Smooth muscle cell (in vitro differentiated cells): ENCODE data around the gene SLFN13. TPM values are rescaled to one million over a fixed set of nuclear protein-coding genes. Genes with fewer than 3 reads are reported as not detected.

Experiments
- DNase-seq: peaks from one replicate; lab custom pipeline; 2025; ENCODE audit not compliant: unreplicated experiment; lab: John Stamatoyannopoulos, UW
- H2AFZ ChIP-seq: fragments of 200-600 bp; sonication (generic); 2 replicates; pipeline ENCODE4 v1.6.0; 2016; ENCODE audit warnings: antibody characterized with exemption, low read depth, mild to moderate bottlenecking
- H3F3A ChIP-seq: fragments of 200-600 bp; sonication (generic); 2 replicates; pipeline ENCODE4 v1.6.0; 2017; ENCODE audit warnings: antibody characterized with exemption, low read depth
- H3K27ac ChIP-seq: fragments of 200-600 bp; sonication (generic); 2 replicates; pipeline ENCODE4 v1.5.1; 2016; ENCODE audit warnings: low read depth, mild to moderate bottlenecking
- H3K27me3 ChIP-seq: fragments of 200-600 bp; sonication (generic); 2 replicates; pipeline ENCODE4 v1.6.1; 2016; ENCODE audit warnings: low read depth, mild to moderate bottlenecking
- H3K36me3 ChIP-seq: fragments of 200-600 bp; sonication (generic); 2 replicates; pipeline ENCODE4 v1.5.1; 2016; ENCODE audit warnings: low read depth
- H3K4me1 ChIP-seq: fragments of 200-600 bp; sonication (generic); 2 replicates; pipeline ENCODE4 v1.5.1; 2016; ENCODE audit warnings: low read depth
- H3K4me2 ChIP-seq: fragments of 200-600 bp; sonication (generic); 2 replicates; pipeline ENCODE4 v1.6.0; 2016; ENCODE audit warnings: mild to moderate bottlenecking
- H3K4me3 ChIP-seq: fragments of 200-600 bp; sonication (generic); 2 replicates; pipeline ENCODE4 v1.5.1; 2016; ENCODE audit warnings: mild to moderate bottlenecking
- H3K79me2 ChIP-seq: fragments of 200-600 bp; sonication (generic); 2 replicates; pipeline ENCODE4 v1.6.0; 2016; ENCODE audit warnings: low read depth, mild to moderate bottlenecking
- H3K9ac ChIP-seq: fragments of 200-600 bp; sonication (generic); 2 replicates; pipeline ENCODE4 v1.6.0; 2016; ENCODE audit warnings: low read depth
- H3K9me3 ChIP-seq: fragments of 200-600 bp; sonication (generic); replicated peaks from 2 replicates; pipeline ENCODE4 v1.5.1; 2016; ENCODE audit warnings: low read depth
- H4K20me1 ChIP-seq: fragments of 200-600 bp; sonication (generic); 2 replicates; pipeline ENCODE4 v1.6.0; 2016; ENCODE audit warnings: low read depth
- CTCF ChIP-seq: fragments of 200-600 bp; sonication (generic); IDR thresholded peaks from 2 replicates; pipeline ENCODE4 v1.5.1; 2017; ENCODE audit warnings: borderline replicate concordance, mild to moderate bottlenecking, antibody characterized with exemption; ENCODE audit not compliant: insufficient read depth, poor library complexity, severe bottlenecking
- WGBS: methylation state at CpG from one replicate; pipeline ENCODE4 v1.1.7; 2016; ENCODE audit warnings: low lambda C conversion rate; 5-methylcytosine and 5-hydroxymethylcytosine counted together
- polyA plus RNA-seq: library from polyadenylated mRNA; unstranded; fragments of >200 nt; fragmentation: Nextera tagmentation; extraction: Ambion mirVana; gene quantifications from 2 replicates; pipeline ENCODE4 v1.2.1, GENCODE V29; 2016
- total RNA-seq: library from RNA; depleted of rRNA; stranded (reverse); fragments of >200 nt; gene quantifications from 2 replicates; pipeline ENCODE4 v1.2.3, GENCODE V29; 2014

Gene SLFN13
- total and polyA plus RNA-seq, 2 experiments from 2014 or later: 0.30 to 5.1 TPM

GRCh38 chr17:35433075-35433894 is 15.3 kb downstream of the SLFN13 start:
- Histone ChIP-seq H3K4me2 (peak overlapping the region; percentile 87), H3K9me3 (no peaks in the 10 kb centered on the region), H4K20me1 (no peaks in the 10 kb centered on the region), H3K9ac (peak overlapping the region; percentile 67), H3K4me3 (peak overlapping the region; percentile 52), H3K79me2 (peaks cover 4% of the 10 kb centered on the region), H3K27me3 (no peaks in the 10 kb centered on the region), H3F3A (peaks cover 7% of the 10 kb centered on the region), H3K36me3 (no peaks in the 10 kb centered on the region), H3K4me1 (peaks cover 6% of the 10 kb centered on the region), H2AFZ (peak overlapping the region; percentile 89), H3K27ac (peak overlapping the region; percentile 88)
- 29% methylated on average over 19 of the region's 19 CpGs for WGBS
- DNase-seq: no peak
- TF ChIP-seq CTCF: peak; percentile 10

GRCh38 chr17:35432176-35433074 is 16.1 kb downstream of the SLFN13 start, which contains the start of gene SLFN12:
Gene SLFN12 (minus strand): TSS chr17:35432500. CDS start chr17:35423028, 9,472 bp downstream.
- H3K4me1 ChIP-seq: peaks cover 6% of the 10 kb centered on the region
- H3K79me2 ChIP-seq: peaks cover 4% of the 10 kb centered on the region
- no peaks in the 10 kb centered on the region for H3K36me3 ChIP-seq
- H3K9ac ChIP-seq: peak within 1 kb of the TSS; percentile 67
- no peak for DNase-seq
- no peaks in the 10 kb centered on the region for H3K9me3 ChIP-seq
- peak within 1 kb of the TSS; percentile 89 for H2AFZ ChIP-seq
- no peak for TF ChIP-seq CTCF
- H3F3A ChIP-seq: peaks cover 7% of the 10 kb centered on the region
- peak within 1 kb of the TSS; percentile 87 for H3K4me2 ChIP-seq
- 50% methylated on average over 22 of the region's 22 CpGs for WGBS
- peak within 1 kb of the TSS; percentile 88 for H3K27ac ChIP-seq
- no peaks in the 10 kb centered on the region for H3K27me3 ChIP-seq
- H3K4me3 ChIP-seq: peak within 1 kb of the TSS; percentile 52
- no peaks in the 10 kb centered on the region for H4K20me1 ChIP-seq

GRCh38 chr17:35429702-35430101 is 18.9 kb downstream of the SLFN13 start:
- WGBS: 98% methylated on average over 2 of the region's 2 CpGs
- TF ChIP-seq CTCF: no peak
- no peaks in the 10 kb centered on the region for H4K20me1 ChIP-seq
- H3K4me1 ChIP-seq: peaks cover 6% of the 10 kb centered on the region
- H3K36me3 ChIP-seq: no peaks in the 10 kb centered on the region
- no peak overlapping the region for H3K4me2 ChIP-seq
- H3K27ac ChIP-seq: no peak overlapping the region
- no peak overlapping the region for H3K9ac ChIP-seq
- no peaks in the 10 kb centered on the region for H3K27me3 ChIP-seq
- peaks cover 10% of the 10 kb centered on the region for H3K79me2 ChIP-seq
- H3K9me3 ChIP-seq: no peaks in the 10 kb centered on the region
- peaks cover 7% of the 10 kb centered on the region for H3F3A ChIP-seq
- H3K4me3 ChIP-seq: no peak overlapping the region
- no peak overlapping the region for H2AFZ ChIP-seq
- DNase-seq: no peak
